ENCODE measurements around the gene FHAD1.

The FHAD1 gene

GRCh38 chr1:15243275-15244043, 3.6 kb upstream of the FHAD1 start:
- DNase-seq (ENCODE audit: low read depth in 1 of 2, low spot score in 1 of 2) = no peak
- in situ Hi-C loops (cut with HindIII; ENCODE audit: low pct_unique_long_range_greater_than_20kb, low sequenced_read_pairs) = no loop called here
- no peak for TF ChIP-seq JUND (IDR thresholded peaks at IDR 0.05; ENCODE audit: low read depth)

- TF ChIP-seq JUND (IDR thresholded peaks at IDR 0.05; ENCODE audit: low read depth) = no peak
- in situ Hi-C loops (cut with HindIII; ENCODE audit: low pct_unique_long_range_greater_than_20kb, low sequenced_read_pairs) = no loop called here
- no peak for DNase-seq (ENCODE audit: low read depth in 1 of 2, low spot score in 1 of 2)
These were observed 2.2 kb upstream of the FHAD1 start for GRCh38 chr1:15244813-15245212.

- in situ Hi-C loops (cut with HindIII; ENCODE audit: low pct_unique_long_range_greater_than_20kb, low sequenced_read_pairs) = no loop called here
- no peak for DNase-seq (ENCODE audit: low read depth in 1 of 2, low spot score in 1 of 2)
- no peak for TF ChIP-seq JUND (IDR thresholded peaks at IDR 0.05; ENCODE audit: low read depth)
These were observed 1.2 kb upstream of the FHAD1 start for GRCh38 chr1:15245593-15246360.

GRCh38 chr1:15248216-15248615, 1.2 kb downstream of the FHAD1 start:
- DNase-seq (ENCODE audit: low read depth in 1 of 2, low spot score in 1 of 2) = no peak
- in situ Hi-C loops (cut with HindIII; ENCODE audit: low pct_unique_long_range_greater_than_20kb, low sequenced_read_pairs) = no loop called here
- TF ChIP-seq JUND (IDR thresholded peaks at IDR 0.05; ENCODE audit: low read depth) = no peak

GRCh38 chr1:15249081-15249480, 2.1 kb downstream of the FHAD1 start:
- no peak for DNase-seq (ENCODE audit: low read depth in 1 of 2, low spot score in 1 of 2)
- TF ChIP-seq JUND (IDR thresholded peaks at IDR 0.05; ENCODE audit: low read depth) = no peak
- in situ Hi-C loops (cut with HindIII; ENCODE audit: low pct_unique_long_range_greater_than_20kb, low sequenced_read_pairs) = no loop called here

GRCh38 chr1:15251857-15252835, 5.1 kb downstream of the FHAD1 start:
- in situ Hi-C loops (cut with HindIII; ENCODE audit: low pct_unique_long_range_greater_than_20kb, low sequenced_read_pairs) = no loop called here
- no peak for TF ChIP-seq JUND (IDR thresholded peaks at IDR 0.05; ENCODE audit: low read depth)
- DNase-seq (ENCODE audit: low read depth in 1 of 2, low spot score in 1 of 2) = no peak

- in situ Hi-C loops (cut with HindIII; ENCODE audit: low pct_unique_long_range_greater_than_20kb, low sequenced_read_pairs) = no loop called here
- DNase-seq (ENCODE audit: low read depth in 1 of 2, low spot score in 1 of 2) = no peak
- no peak for TF ChIP-seq JUND (IDR thresholded peaks at IDR 0.05; ENCODE audit: low read depth)
These were observed 7.5 kb downstream of the FHAD1 start for GRCh38 chr1:15254559-15254958.

- in situ Hi-C loops (cut with HindIII; ENCODE audit: low pct_unique_long_range_greater_than_20kb, low sequenced_read_pairs) = no loop called here
- TF ChIP-seq JUND (IDR thresholded peaks at IDR 0.05; ENCODE audit: low read depth) = no peak
- DNase-seq (ENCODE audit: low read depth in 1 of 2, low spot score in 1 of 2) = no peak
These were observed 8.6 kb downstream of the FHAD1 start for GRCh38 chr1:15255582-15256149.

- no peak for DNase-seq (ENCODE audit: low read depth in 1 of 2, low spot score in 1 of 2)
- TF ChIP-seq JUND (IDR thresholded peaks at IDR 0.05; ENCODE audit: low read depth) = no peak
- in situ Hi-C loops (cut with HindIII; ENCODE audit: low pct_unique_long_range_greater_than_20kb, low sequenced_read_pairs) = no loop called here
These were observed 9.6 kb downstream of the FHAD1 start for GRCh38 chr1:15256584-15256983.

GRCh38 chr1:15257309-15257708, 10.3 kb downstream of the FHAD1 start:
- TF ChIP-seq JUND (IDR thresholded peaks at IDR 0.05; ENCODE audit: low read depth) = no peak
- in situ Hi-C loops (cut with HindIII; ENCODE audit: low pct_unique_long_range_greater_than_20kb, low sequenced_read_pairs) = no loop called here
- no peak for DNase-seq (ENCODE audit: low read depth in 1 of 2, low spot score in 1 of 2)

GRCh38 chr1:15258833-15259621, 12.0 kb downstream of the FHAD1 start:
- no peak for TF ChIP-seq JUND (IDR thresholded peaks at IDR 0.05; ENCODE audit: low read depth)
- in situ Hi-C loops (cut with HindIII; ENCODE audit: low pct_unique_long_range_greater_than_20kb, low sequenced_read_pairs) = no loop called here
- DNase-seq (ENCODE audit: low read depth in 1 of 2, low spot score in 1 of 2) = no peak
